CD14-positive monocyte (primary cell): ENCODE data around the gene SOBP. TPM values are rescaled to one million over a fixed set of nuclear protein-coding genes. Genes with fewer than 3 reads are reported as not detected.
A peak's percentile ranks its signal among the peaks of the same experiment; 100 is the strongest.

ENCODE experiments used
- DNase-seq, 3 donors: peaks; one replicate each; pipeline ENCODE4 v3.0.0-alpha.2; 2011 to 2022
- H2AFZ ChIP-seq: 2 replicates; pipeline ENCODE4 v1.6.0; 2012; ENCODE audit warnings: mild to moderate bottlenecking, low read depth, low read length, inconsistent platforms; ENCODE audit not compliant: insufficient read depth, poor library complexity, severe bottlenecking
- H3K27ac ChIP-seq, 2 donors: 1 replicate in 1 of 2; 2 replicates in 1 of 2; pipeline ENCODE4 v1.5.1; 2012 to 2013; ENCODE audit warnings: low read length in 2 of 2, control low read depth in 1 of 2, inconsistent platforms in 1 of 2, low read depth in 1 of 2, mild to moderate bottlenecking in 1 of 2
- H3K27me3 ChIP-seq, 2 donors: one replicate each; pipeline versions ENCODE4 v1.6.0 to v1.6.1; 2011 to 2013; ENCODE audit warnings: low read length in 2 of 2; ENCODE audit not compliant: control insufficient read depth in 2 of 2, insufficient read depth in 2 of 2
- H3K36me3 ChIP-seq, 2 donors: replicated peaks in 1 of 2; 1 replicate in 1 of 2; 2 replicates in 1 of 2; pipeline versions ENCODE4 v1.5.1 to v1.6.1; 2012 to 2013; ENCODE audit warnings: low read length in 2 of 2, control low read depth in 1 of 2, inconsistent platforms in 1 of 2, mild to moderate bottlenecking in 1 of 2; ENCODE audit not compliant: insufficient read depth in 2 of 2, control insufficient read depth in 1 of 2
- H3K4me1 ChIP-seq, 2 donors: 1 replicate in 1 of 2; 2 replicates in 1 of 2; pipeline versions ENCODE4 v1.5.1 to v1.6.1; 2012 to 2013; ENCODE audit warnings: low read length in 2 of 2, control low read depth in 1 of 2, inconsistent platforms in 1 of 2, mild to moderate bottlenecking in 1 of 2, moderate library complexity in 1 of 2; ENCODE audit not compliant: insufficient read depth in 2 of 2, control insufficient read depth in 1 of 2
- H3K4me2 ChIP-seq: replicated peaks from 2 replicates; pipeline ENCODE3; 2012; ENCODE audit warnings: low read length, moderate library complexity, mild to moderate bottlenecking; ENCODE audit not compliant: poor library complexity, severe bottlenecking; ENCODE audit errors: extremely low read depth
- H3K4me3 ChIP-seq, 3 experiments: fragments of 200-600 bp in 1 of 3; sonication (generic) in 1 of 3; replicated peaks in 1 of 3; 1 replicate in 2 of 3; 2 replicates in 1 of 3; pipeline ENCODE4 v1.5.1; 2011 to 2013; ENCODE audit warnings: low read length in 3 of 3, mild to moderate bottlenecking in 3 of 3, control low read depth in 2 of 3, low read depth in 2 of 3, inconsistent platforms in 1 of 3, moderate library complexity in 1 of 3
- H3K79me2 ChIP-seq: 2 replicates; pipeline ENCODE4 v1.6.0; 2012; ENCODE audit warnings: mild to moderate bottlenecking, control low read depth, inconsistent platforms, low read length, moderate library complexity; ENCODE audit not compliant: insufficient read depth
- H3K9ac ChIP-seq: 2 replicates; pipeline ENCODE4 v1.6.0; 2017; ENCODE audit warnings: low read length, mild to moderate bottlenecking; ENCODE audit not compliant: insufficient read depth, poor library complexity, severe bottlenecking
- H3K9me3 ChIP-seq, 2 donors: replicated peaks in 1 of 2; 1 replicate in 1 of 2; 2 replicates in 1 of 2; pipeline versions ENCODE4 v1.5.1 to v1.6.1; 2012 to 2013; ENCODE audit warnings: low read length in 2 of 2, control low read depth in 1 of 2; ENCODE audit not compliant: control insufficient read depth in 1 of 2, insufficient read depth in 1 of 2
- H4K20me1 ChIP-seq: 2 replicates; pipeline ENCODE4 v1.6.0; 2012; ENCODE audit warnings: mild to moderate bottlenecking, low read length, control low read depth, moderate library complexity; ENCODE audit not compliant: insufficient read depth
- H3K27ac Mint-ChIP-seq, 7 donors: one replicate each; pipeline ENCODE4 v1.8.0; 2020; ENCODE audit warnings: mild to moderate bottlenecking in 7 of 7, mixed read lengths in 7 of 7, moderate library complexity in 6 of 7, inconsistent platforms in 2 of 7
- H3K27me3 Mint-ChIP-seq, 3 donors: one replicate each; pipeline ENCODE4 v1.8.0; 2021 to 2022; ENCODE audit warnings: low read depth in 3 of 3, mild to moderate bottlenecking in 3 of 3, mixed read lengths in 3 of 3, moderate library complexity in 3 of 3, inconsistent platforms in 1 of 3
- H3K36me3 Mint-ChIP-seq, 2 donors: one replicate each; pipeline ENCODE4 v1.8.0; 2020; ENCODE audit warnings: mixed read lengths in 2 of 2, inconsistent platforms in 1 of 2, mild to moderate bottlenecking in 1 of 2
- H3K4me1 Mint-ChIP-seq: one replicate; pipeline ENCODE4 v1.8.0; 2020; ENCODE audit warnings: mild to moderate bottlenecking, mixed read lengths
- H3K4me3 Mint-ChIP-seq, 2 donors: one replicate each; pipeline ENCODE4 v1.8.0; 2020; ENCODE audit warnings: mild to moderate bottlenecking in 2 of 2, mixed read lengths in 2 of 2, moderate library complexity in 1 of 2
- H3K9me3 Mint-ChIP-seq, 7 donors: one replicate each; pipeline ENCODE4 v1.8.0; 2020 to 2022; ENCODE audit warnings: mixed read lengths in 7 of 7, mild to moderate bottlenecking in 6 of 7, moderate library complexity in 6 of 7, inconsistent platforms in 2 of 7
- CTCF ChIP-seq: fragments of 200-600 bp; IDR thresholded peaks from one replicate; pipeline ENCODE4 v1.8.0; 2022; ENCODE audit warnings: antibody characterized with exemption, mild to moderate bottlenecking
- WGBS: methylation state at CpG from one replicate; pipeline ENCODE4 v1.1.5; 2013; ENCODE audit warnings: missing lambda C conversion rate; ENCODE audit not compliant: insufficient coverage; 5-methylcytosine and 5-hydroxymethylcytosine counted together
- intact Hi-C, 2 donors: fragments of 100-400 bp; cut with micrococcal nuclease; formaldehyde crosslinking; loops; one replicate each; pipeline versions ENCODE4 v1.15.0 to v1.15.1; 2023
- polyA plus RNA-seq, 3 donors: library from polyadenylated mRNA; depleted of rRNA in 1 of 3; unstranded in 2 of 3; stranded (reverse) in 1 of 3; fragments of 300-500 nt in 2 of 3; fragments of >200 nt in 1 of 3; fragmentation: Illumina TruSeq in 2 of 3; gene quantifications; 1 replicate in 2 of 3; 2 replicates in 1 of 3; pipeline ENCODE4 v1.2.3, GENCODE V29; 2012 to 2021

The SOBP gene
- polyA plus RNA-seq, 3 donors: not detected

GRCh38 chr6:107657373-107657754, 167.4 kb downstream of the SOBP start:
- H3K27ac Mint-ChIP-seq: peak overlapping the region in 3 of 7 donors; percentile 36 to 66 (median 53)
- Histone ChIP-seq H3K36me3 (no peaks in the 10 kb centered on the region), H4K20me1 (no peaks in the 10 kb centered on the region), H3K4me1 (peaks cover 47 to 54% of the 10 kb centered on the region in 2 donors), H2AFZ (no peak overlapping the region), H3K27me3 (peaks cover 0 to 9% of the 10 kb centered on the region in 2 donors), H3K9ac (no peak overlapping the region), H3K4me2 (peak overlapping the region; percentile 70), H3K79me2 (no peaks in the 10 kb centered on the region), H3K4me3 (peak overlapping the region in 1 of 3 experiments; percentile 60), H3K9me3 (no peaks in the 10 kb centered on the region), H3K27ac (no peak overlapping the region)
- peaks cover 14 to 29% (median 23%) of the 10 kb centered on the region in 3 donors for H3K27me3 Mint-ChIP-seq
- H3K9me3 Mint-ChIP-seq: peaks cover 0 to 2% (median 0%) of the 10 kb centered on the region in 7 donors
- 69% methylated on average over 2 of the region's 3 CpGs for WGBS
- intact Hi-C loops: no loop called here
- peak overlapping the region in 1 of 2 donors; percentile 80 for H3K4me3 Mint-ChIP-seq
- no peak for DNase-seq
- H3K4me1 Mint-ChIP-seq: peaks cover 60% of the 10 kb centered on the region
- no peak for TF ChIP-seq CTCF
- no peaks in the 10 kb centered on the region for H3K36me3 Mint-ChIP-seq

- Mint-ChIP-seq H3K27me3 (peaks cover 19 to 35% (median 28%) of the 10 kb centered on the region in 3 donors), H3K27ac (peak overlapping the region in 4 of 7 donors; percentile 53 to 71 (median 59)), H3K4me1 (peaks cover 57% of the 10 kb centered on the region), H3K36me3 (no peaks in the 10 kb centered on the region), H3K4me3 (peak overlapping the region; percentile 56 to 80), H3K9me3 (peaks cover 0 to 3% (median 0%) of the 10 kb centered on the region in 7 donors)
- Histone ChIP-seq H4K20me1 (no peaks in the 10 kb centered on the region), H3K9me3 (no peaks in the 10 kb centered on the region), H3K4me1 (peaks cover 44 to 52% of the 10 kb centered on the region in 2 donors), H3K79me2 (no peaks in the 10 kb centered on the region), H3K4me3 (peak overlapping the region in 1 of 3 experiments; percentile 60), H2AFZ (peak overlapping the region; percentile 38), H3K36me3 (no peaks in the 10 kb centered on the region), H3K9ac (no peak overlapping the region), H3K27ac (peak overlapping the region; percentile 14 to 30), H3K4me2 (peak overlapping the region; percentile 70), H3K27me3 (peaks cover 0 to 14% of the 10 kb centered on the region in 2 donors)
- 21% methylated on average over 15 of the region's 17 CpGs for WGBS
- peak; percentile 70 to 91 (median 70) for DNase-seq
- peak; percentile 1 for TF ChIP-seq CTCF
- intact Hi-C loops: no loop called here
These were observed 168.0 kb downstream of the SOBP start for GRCh38 chr6:107657755-107658461.
